DMS79 treated with DMSO at 0.1 percent for 48 hours (cell line): Measurements from ENCODE around the gene ZNF230.

Experiments used
- DNase-seq: peaks from one replicate; lab custom pipeline; 2025; lab: John Stamatoyannopoulos, UW

ZNF230 gene

GRCh38 chr19:44042147-44042546 lies 39.4 kb downstream of the ZNF230 start:
- no peak for DNase-seq

DNA sequence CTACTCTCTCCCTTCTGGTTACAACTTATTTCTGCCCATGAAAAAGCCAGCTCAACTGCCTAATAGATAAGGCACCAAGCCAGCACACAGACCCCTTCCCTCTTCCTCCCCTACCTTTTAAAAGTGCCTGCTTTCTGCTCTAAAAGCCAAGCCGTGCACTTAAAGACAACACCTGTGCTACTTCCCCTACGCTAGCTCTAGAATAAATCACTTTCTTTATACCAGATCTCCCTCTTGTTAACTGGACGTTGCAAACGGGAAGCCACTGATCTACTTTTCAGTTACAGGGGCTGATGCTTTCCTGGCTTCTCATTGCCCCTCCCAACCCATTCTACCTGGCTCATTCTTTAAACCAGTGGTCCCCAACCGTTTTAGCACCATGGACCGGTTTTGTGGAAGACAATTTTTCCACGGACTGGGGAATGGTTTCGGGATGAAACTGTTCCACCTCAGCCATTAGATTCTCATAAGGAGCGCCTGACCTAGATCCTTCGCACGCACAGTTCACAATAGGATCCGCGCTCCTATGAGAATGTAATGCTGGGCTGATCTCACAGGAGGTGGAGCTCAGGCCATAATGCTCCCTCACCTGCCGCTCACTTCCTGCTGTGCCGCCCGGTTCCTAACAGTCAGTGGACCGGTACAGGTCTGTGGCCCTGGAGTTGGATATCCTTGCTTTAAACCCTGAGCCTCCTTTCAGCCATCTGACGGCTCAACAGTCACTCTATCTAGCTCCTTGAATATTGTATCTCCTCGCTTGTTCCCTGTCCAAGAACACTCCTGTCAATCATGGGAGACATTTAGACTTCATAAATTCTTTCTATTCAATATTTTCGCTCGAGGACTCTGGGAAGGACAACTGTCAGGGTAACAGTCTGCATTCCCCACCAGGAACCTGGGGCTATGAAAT lies 48.2 kb downstream of the ZNF230 start:
- DNase-seq = peak; percentile 40

- peak; percentile 80 for DNase-seq
Observed at GRCh38 chr19:44051650-44052402, 49.1 kb downstream of the ZNF230 start, which contains the start of gene ZNF223. ZNF223 (plus strand) TSS chr19:44052036; CDS start chr19:44055177, 3,141 bp downstream.

- DNase-seq = no peak
Observed at GRCh38 chr19:44055870-44056269, 53.1 kb downstream of the ZNF230 start.

DNA sequence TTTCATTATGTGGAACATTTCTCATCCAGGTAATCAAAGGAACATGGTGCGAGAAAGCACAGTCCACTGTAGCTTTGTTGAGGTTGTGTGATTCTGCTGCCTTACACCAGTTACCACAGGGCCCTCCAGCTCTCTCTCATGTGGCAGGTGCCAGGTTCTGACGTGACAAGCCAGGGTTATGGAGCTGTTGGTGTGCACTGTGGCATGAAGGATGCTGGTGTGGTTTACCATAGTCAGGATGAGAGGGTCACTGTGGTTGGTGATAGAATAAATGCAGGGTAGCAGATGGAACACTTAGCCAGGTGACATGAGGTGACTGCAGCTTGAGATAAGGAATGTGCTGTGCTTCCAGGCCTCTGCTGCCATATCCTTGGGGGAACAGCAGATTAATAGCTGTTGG lies 56.5 kb downstream of the ZNF230 start:
- no peak for DNase-seq

DNA sequence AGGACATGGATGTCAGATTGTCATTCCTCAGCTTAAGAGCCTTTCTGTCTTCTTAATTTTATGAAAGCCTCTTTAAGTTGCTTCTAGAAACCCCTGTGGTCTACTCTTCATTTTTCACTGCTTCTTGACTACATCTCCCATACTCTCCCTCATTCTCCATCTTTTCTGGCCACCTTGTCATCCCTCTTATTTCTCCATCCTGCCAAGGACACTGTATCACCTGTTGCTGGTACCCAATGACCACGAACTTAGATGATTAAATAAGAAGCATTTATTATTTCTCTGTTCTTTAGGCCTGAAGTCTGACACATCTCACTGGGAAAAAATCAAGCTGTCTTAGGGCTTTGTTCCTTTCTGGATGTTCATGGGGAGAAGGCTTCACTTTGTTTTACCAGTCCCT lies 58.3 kb downstream of the ZNF230 start:
- DNase-seq = no peak
